GM20000 (cell line): ENCODE results near the gene CYSLTR1.
"Not testable (repeated sequence)": the region's sequence is repeated elsewhere in the genome, so short reads cannot be mapped to it uniquely, and the experiment has no call there.

Experiments
- DNase-seq: peaks from one replicate; pipeline ENCODE4 v3.0.0; 2012; ENCODE audit warnings: low spot score
- CTCF ChIP-seq: IDR thresholded peaks from 2 replicates; pipeline ENCODE4 v1.5.1; 2012; ENCODE audit warnings: mild to moderate bottlenecking, control low read depth; ENCODE audit errors: extremely low read depth, missing control alignments

CYSLTR1 gene

GRCh38 chrX:78315745-78316144, 11.7 kb downstream of the CYSLTR1 start:
- no peak for DNase-seq
- TF ChIP-seq CTCF = no peak

- no peak for DNase-seq
- TF ChIP-seq CTCF = no peak
These were observed 12.8 kb downstream of the CYSLTR1 start for GRCh38 chrX:78314561-78314960.

DNA sequence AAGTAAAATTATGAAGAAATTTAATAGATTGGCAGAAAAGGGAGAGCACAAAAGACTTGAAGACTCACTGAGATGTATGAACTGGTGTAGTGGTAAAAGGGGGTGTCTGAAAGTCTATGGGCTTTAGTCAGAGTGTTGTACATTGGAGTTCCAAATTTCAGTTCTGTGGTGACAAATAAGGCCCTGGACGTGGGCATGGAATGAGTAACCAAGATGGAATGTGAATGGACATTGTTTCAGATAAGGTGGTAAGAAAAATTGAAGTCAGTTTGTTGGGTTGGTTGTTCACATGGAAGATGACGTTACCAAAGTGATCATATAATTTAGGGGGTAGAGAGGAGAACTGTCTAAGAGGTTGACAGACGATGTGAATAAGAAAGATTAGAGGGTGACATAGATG, 13.9 kb downstream of the CYSLTR1 start:
- TF ChIP-seq CTCF = no peak
- DNase-seq = no peak

DNA sequence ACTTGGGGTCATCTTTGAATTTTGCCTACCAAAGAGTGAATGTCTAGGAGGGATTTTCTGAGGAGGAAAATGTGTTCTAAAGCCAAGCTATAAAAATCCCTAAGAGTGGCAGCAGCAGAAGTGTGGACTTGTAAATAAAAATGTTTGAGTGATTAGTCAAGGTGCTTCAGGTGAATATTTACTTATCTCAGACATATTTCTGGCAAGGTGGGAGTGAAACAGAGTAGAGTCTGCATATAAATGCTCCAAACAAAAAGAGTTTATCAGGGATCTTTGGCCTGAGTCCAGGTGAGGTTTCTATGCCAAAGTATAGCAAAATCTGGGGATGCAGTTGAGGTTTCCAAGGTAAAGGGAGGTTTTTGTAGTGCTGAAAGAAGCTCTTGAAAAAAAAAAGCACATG, 19.7 kb downstream of the CYSLTR1 start:
- TF ChIP-seq CTCF = no peak
- DNase-seq = no peak

GRCh38 chrX:78303086-78303485, 24.3 kb downstream of the CYSLTR1 start:
- no peak for TF ChIP-seq CTCF
- DNase-seq = no peak

DNA sequence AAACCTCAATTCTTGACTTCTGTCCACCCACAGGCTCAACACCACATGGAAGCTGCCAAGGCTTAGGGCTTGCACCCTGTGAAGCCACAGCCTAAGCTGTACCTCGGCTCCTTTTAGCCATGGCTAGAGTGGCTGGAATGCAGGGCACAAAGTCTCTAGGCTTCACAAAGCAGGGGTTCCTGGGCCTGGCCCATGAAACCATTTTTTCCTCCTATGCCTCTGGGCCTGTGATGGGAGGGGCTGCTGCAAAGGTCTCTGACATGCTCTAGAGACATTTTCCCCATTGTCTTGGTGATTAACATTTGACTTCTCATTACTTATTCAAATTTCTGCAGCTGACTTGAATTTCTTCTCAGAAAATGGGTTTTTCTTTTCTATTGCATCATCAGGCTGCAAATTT, 26.5 kb downstream of the CYSLTR1 start:
- DNase-seq = not testable (repeated sequence)

- TF ChIP-seq CTCF = no peak
- DNase-seq = no peak
These were observed 43.9 kb downstream of the CYSLTR1 start for GRCh38 chrX:78283511-78283910.

- no peak for TF ChIP-seq CTCF
- DNase-seq = no peak
These were observed 90.3 kb downstream of the CYSLTR1 start for GRCh38 chrX:78237127-78237526.

DNA sequence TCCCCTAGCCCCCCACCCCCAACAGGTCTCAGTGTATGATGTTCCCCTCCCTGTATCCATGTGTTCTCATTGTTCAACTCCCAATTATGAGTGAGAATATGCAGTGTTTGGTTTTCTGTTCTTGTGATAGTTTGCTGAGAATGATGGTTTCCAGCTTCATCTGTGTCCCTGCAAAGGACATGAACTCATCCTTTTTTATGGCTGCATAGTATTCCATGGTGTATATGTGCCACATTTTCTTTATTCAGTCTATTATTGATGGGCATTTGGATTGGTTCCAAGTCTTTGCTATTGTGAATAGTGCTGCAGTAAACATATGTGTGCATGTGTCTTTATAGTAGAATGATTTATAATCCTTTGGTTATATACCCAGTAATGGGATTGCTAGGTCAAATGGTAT, 101.4 kb downstream of the CYSLTR1 start:
- not testable (repeated sequence) for DNase-seq
